ENCODE results near the gene CDKAL1.

The CDKAL1 gene

GRCh38 chr6:20538131-20538662 lies 3.9 kb downstream of the CDKAL1 start (continued):
- no peak for TF ChIP-seq ARNTL (CRISPR knock-in tag; IDR thresholded peaks at IDR 0.05; ENCODE audit: borderline replicate concordance, low read depth)
- no peak for TF ChIP-seq CSDC2 (CRISPR knock-in tag; IDR thresholded peaks at IDR 0.05)

- ATAC-seq: no peak
- no peak for TF ChIP-seq TSHZ2 (CRISPR knock-in tag; IDR thresholded peaks at IDR 0.05)
- no peak for TF ChIP-seq BACH2 (CRISPR knock-in tag; IDR thresholded peaks at IDR 0.05; ENCODE audit: borderline replicate concordance)
- TF ChIP-seq GLIS3 (CRISPR knock-in tag; IDR thresholded peaks at IDR 0.05): no peak
- no peak for TF ChIP-seq ESRRG (CRISPR knock-in tag; IDR thresholded peaks at IDR 0.05)
- TF ChIP-seq, protein P1, sequence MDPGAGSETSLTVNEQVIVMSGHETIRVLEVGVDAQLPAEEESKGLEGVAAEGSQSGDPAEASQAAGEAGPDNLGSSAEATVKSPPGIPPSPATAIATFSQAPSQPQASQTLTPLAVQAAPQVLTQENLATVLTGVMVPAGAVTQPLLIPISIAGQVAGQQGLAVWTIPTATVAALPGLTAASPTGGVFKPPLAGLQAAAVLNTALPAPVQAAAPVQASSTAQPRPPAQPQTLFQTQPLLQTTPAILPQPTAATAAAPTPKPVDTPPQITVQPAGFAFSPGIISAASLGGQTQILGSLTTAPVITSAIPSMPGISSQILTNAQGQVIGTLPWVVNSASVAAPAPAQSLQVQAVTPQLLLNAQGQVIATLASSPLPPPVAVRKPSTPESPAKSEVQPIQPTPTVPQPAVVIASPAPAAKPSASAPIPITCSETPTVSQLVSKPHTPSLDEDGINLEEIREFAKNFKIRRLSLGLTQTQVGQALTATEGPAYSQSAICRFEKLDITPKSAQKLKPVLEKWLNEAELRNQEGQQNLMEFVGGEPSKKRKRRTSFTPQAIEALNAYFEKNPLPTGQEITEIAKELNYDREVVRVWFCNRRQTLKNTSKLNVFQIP (CRISPR knock-in tag; IDR thresholded peaks at IDR 0.05; ENCODE audit: borderline replicate concordance, low read depth): no peak
- no peak for TF ChIP-seq SNAI2 (CRISPR knock-in tag; IDR thresholded peaks at IDR 0.05)
- no peak for TF ChIP-seq ZFP30 (CRISPR knock-in tag; IDR thresholded peaks at IDR 0.05)
- no peak for TF ChIP-seq ISL1 (CRISPR knock-in tag; IDR thresholded peaks at IDR 0.05)
- TF ChIP-seq PPARA (CRISPR knock-in tag; IDR thresholded peaks at IDR 0.05; ENCODE audit: borderline replicate concordance): no peak
- TF ChIP-seq OSR1 (CRISPR knock-in tag; IDR thresholded peaks at IDR 0.05): no peak
- no peak for TF ChIP-seq TCF4 (CRISPR knock-in tag; IDR thresholded peaks at IDR 0.05; ENCODE audit: borderline replicate concordance)
- no peak for TF ChIP-seq ZFP3 (CRISPR knock-in tag; IDR thresholded peaks at IDR 0.05)
- no peak for TF ChIP-seq CREB5 (CRISPR knock-in tag; IDR thresholded peaks at IDR 0.05; ENCODE audit: low read depth)
- no peak for TF ChIP-seq ZNF565 (CRISPR knock-in tag; conservative IDR thresholded peaks at IDR 0.05; ENCODE audit: low read depth)
- no peak for TF ChIP-seq RARB (CRISPR knock-in tag; IDR thresholded peaks at IDR 0.05)
- TF ChIP-seq ZNF70 (CRISPR knock-in tag; IDR thresholded peaks at IDR 0.05): no peak
- TF ChIP-seq CSRNP3 (CRISPR knock-in tag; IDR thresholded peaks at IDR 0.05): no peak
- TF ChIP-seq CSDC2 (CRISPR knock-in tag; IDR thresholded peaks at IDR 0.05): no peak
- no peak for TF ChIP-seq ARNTL (CRISPR knock-in tag; IDR thresholded peaks at IDR 0.05; ENCODE audit: borderline replicate concordance, low read depth)
Observed at GRCh38 chr6:20538907-20539306, 4.7 kb downstream of the CDKAL1 start.

DNA sequence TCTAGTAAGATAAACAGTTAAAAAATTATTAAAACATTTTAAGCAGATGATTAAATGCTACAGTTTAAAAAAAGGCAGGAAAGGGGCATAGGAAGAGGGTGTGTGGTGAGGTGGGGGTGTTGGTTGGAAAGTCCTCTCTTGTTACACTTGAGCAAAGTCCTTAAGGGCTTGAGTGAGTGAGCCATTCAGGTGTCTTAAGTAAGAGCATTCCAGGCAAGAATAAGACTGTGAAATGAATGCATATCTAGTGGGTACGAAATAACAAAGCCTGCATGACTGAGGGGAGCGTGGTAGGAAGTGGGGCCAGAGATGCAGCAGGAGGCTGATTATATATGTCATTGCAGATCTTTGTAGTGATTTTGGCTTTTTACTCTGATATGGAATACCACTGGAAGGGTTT lies 5.1 kb downstream of the CDKAL1 start:
- no peak for TF ChIP-seq CREB5 (CRISPR knock-in tag; IDR thresholded peaks at IDR 0.05; ENCODE audit: low read depth)
- TF ChIP-seq PPARA (CRISPR knock-in tag; IDR thresholded peaks at IDR 0.05; ENCODE audit: borderline replicate concordance): no peak
- no peak for TF ChIP-seq OSR1 (CRISPR knock-in tag; IDR thresholded peaks at IDR 0.05)
- TF ChIP-seq GLIS3 (CRISPR knock-in tag; IDR thresholded peaks at IDR 0.05): no peak
- no peak for TF ChIP-seq TSHZ2 (CRISPR knock-in tag; IDR thresholded peaks at IDR 0.05)
- no peak for ATAC-seq

All from SK-N-SH treated with all-trans-retinoic acid at 6 μM for 48 hours (cell line).